ENCODE data around the gene NEFH. TPM values are rescaled to one million over a fixed set of nuclear protein-coding genes. Genes with fewer than 3 reads are reported as not detected.

NEFH gene
- total RNA-seq, 1 experiment from 2014 or later = not detected

- no peaks in the 10 kb centered on the region for H3K9me3 ChIP-seq (ENCODE audit: control insufficient read depth in 1 of 2, insufficient read depth in 1 of 2, low read depth in 1 of 2, low read length in 2 of 2)
- ATAC-seq (peak; percentile 32), DNase-seq (ENCODE audit: low read depth, low spot score) (no peak)
- H2AFZ ChIP-seq (ENCODE audit: low read depth, low read length, poor library complexity, severe bottlenecking) = peak overlapping the region; percentile 59
- POLR2A ChIA-PET = no interaction called here
- H3K9me2 ChIP-seq (ENCODE audit: insufficient read depth) = no peaks in the 10 kb centered on the region
- H3K79me2 ChIP-seq (ENCODE audit: insufficient read depth, low read length) = no peaks in the 10 kb centered on the region
- intact Hi-C loops (cut with micrococcal nuclease) = no loop called here
- no peak for TF ChIP-seq SRF (IDR thresholded peaks at IDR 0.05; ENCODE audit: low read depth)
- TF ChIP-seq CTCF (IDR thresholded peaks at IDR 0.05 in 2 of 3, conservative IDR thresholded peaks at IDR 0.05 in 1 of 3; ENCODE audit: borderline replicate concordance in 1 of 3, insufficient read depth in 1 of 3, low read depth in 2 of 3, low read length in 2 of 3) = no peak
- TF ChIP-seq FOSL1 (IDR thresholded peaks at IDR 0.05; ENCODE audit: low read depth) = no peak
- TF ChIP-seq MAX (IDR thresholded peaks at IDR 0.05) = no peak
- TF ChIP-seq SP1 (IDR thresholded peaks at IDR 0.05; ENCODE audit: low read depth) = no peak
- TF ChIP-seq ZFX (IDR thresholded peaks at IDR 0.05) = no peak
- TF ChIP-seq ZNF274 (IDR thresholded peaks at IDR 0.05; ENCODE audit: low read depth, low read length) = no peak
- TF ChIP-seq RAD21 (IDR thresholded peaks at IDR 0.05; ENCODE audit: low read depth) = no peak
- no peak for TF ChIP-seq EZH2 (IDR thresholded peaks at IDR 0.05)
- no peak for TF ChIP-seq REST (IDR thresholded peaks at IDR 0.05; ENCODE audit: low read depth)
- no peak for TF ChIP-seq POLR2AphosphoS5 (IDR thresholded peaks at IDR 0.05; ENCODE audit: low read depth, low read length)
- TF ChIP-seq EGR1 (IDR thresholded peaks at IDR 0.05; ENCODE audit: low read depth) = no peak
- no peak for TF ChIP-seq SIN3A (IDR thresholded peaks at IDR 0.05; ENCODE audit: low read depth)
- no peak for TF ChIP-seq ZBTB33 (IDR thresholded peaks at IDR 0.05; ENCODE audit: extremely low read depth, insufficient replicate concordance, low read length)
- H3K4me3 ChIP-seq (replicated peaks in 1 of 2; ENCODE audit: low read depth in 1 of 2, low read length in 2 of 2) = peak overlapping the region; percentile 45 to 62
- peak overlapping the region; percentile 55 for H3K9ac ChIP-seq (ENCODE audit: low read length)
- CTCF ChIA-PET = interaction anchor here (1.3 kb wide), 1 partner anchor 10 kb away, joined by 3 read pairs; no protein-coding TSS in a partner anchor
- no TSS peak for BruUV-seq (replicated peaks)
- H3K27me3 ChIP-seq (ENCODE audit: insufficient read depth, low read length) = no peaks in the 10 kb centered on the region
- peaks cover 12 to 25% of the 10 kb centered on the region in 2 experiments for H3K4me1 ChIP-seq (ENCODE audit: control insufficient read depth in 1 of 2, insufficient read depth in 2 of 2, low read length in 2 of 2)
- no peaks in the 10 kb centered on the region for H4K20me1 ChIP-seq (ENCODE audit: insufficient read depth)
- H3K4me2 ChIP-seq (ENCODE audit: low read length) = peak overlapping the region; percentile 97
- H3K27ac ChIP-seq (ENCODE audit: low read depth, low read length) = peak overlapping the region; percentile 28; the same call in 1 of the 2 replicates
- RAD21 ChIA-PET (ENCODE audit: low non-redundant PET in 1 of 2, low total read pairs in 2 of 2, uncharacterized antibody in 2 of 2, unreplicated experiment in 2 of 2) = no interaction called here
- no peaks in the 10 kb centered on the region for H3K36me3 ChIP-seq (ENCODE audit: control insufficient read depth in 1 of 2, insufficient read depth in 2 of 2, low read length in 2 of 2)
Measured at GRCh38 chr22:29469755-29470154, 10.3 kb upstream of the NEFH start.
